ENCODE data around the gene DHX36. TPM values are rescaled to one million over a fixed set of nuclear protein-coding genes. Genes with fewer than 3 reads are reported as not detected.

The DHX36 gene
- total RNA-seq, 2 experiments from 2014 or later: 73.1 to 74.0 TPM

DNA sequence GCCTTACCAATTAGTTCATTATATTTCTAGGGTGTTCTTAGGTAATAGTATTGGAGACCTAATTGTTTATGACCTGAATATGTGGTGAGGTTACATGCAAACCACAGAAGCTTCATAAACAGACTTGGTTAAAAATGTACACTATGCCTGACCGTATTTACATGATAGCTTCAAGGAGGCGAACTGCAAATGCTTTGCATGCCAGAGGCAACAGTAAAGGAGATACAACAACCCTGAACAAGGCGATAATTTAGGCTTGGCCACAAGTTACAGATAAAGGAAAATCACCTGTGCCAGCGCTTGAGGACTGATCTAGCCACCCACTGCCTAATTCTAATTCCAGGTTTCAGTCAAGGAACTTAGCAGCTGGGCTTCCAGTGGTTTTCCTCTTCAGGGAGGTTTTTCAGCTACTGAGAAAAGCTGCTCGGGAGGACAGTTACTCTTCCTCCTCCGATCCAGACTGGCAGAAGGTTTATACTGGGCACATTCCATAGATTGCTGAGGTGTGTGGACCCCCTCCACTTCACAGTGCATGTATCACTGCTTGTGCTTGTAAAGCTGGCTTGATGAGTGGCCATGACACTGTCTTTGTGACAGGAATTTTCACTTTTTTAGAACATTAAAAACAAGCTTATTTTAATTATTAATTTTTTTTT lies 95.6 kb downstream of the DHX36 start:
- no peak overlapping the region for H3K4me3 Mint-ChIP-seq
- H3K9me3 Mint-ChIP-seq: no peaks in the 10 kb centered on the region
- no peaks in the 10 kb centered on the region for H3K4me1 Mint-ChIP-seq
- CTCF ChIA-PET: no interaction called here
- no peak for DNase-seq
- H3K27ac Mint-ChIP-seq: no peak overlapping the region
- no peaks in the 10 kb centered on the region for H3K36me3 Mint-ChIP-seq (ENCODE audit: low read depth)
- peaks cover 18% of the 10 kb centered on the region for H3K27me3 Mint-ChIP-seq
- POLR2A ChIA-PET: no interaction called here

DNA sequence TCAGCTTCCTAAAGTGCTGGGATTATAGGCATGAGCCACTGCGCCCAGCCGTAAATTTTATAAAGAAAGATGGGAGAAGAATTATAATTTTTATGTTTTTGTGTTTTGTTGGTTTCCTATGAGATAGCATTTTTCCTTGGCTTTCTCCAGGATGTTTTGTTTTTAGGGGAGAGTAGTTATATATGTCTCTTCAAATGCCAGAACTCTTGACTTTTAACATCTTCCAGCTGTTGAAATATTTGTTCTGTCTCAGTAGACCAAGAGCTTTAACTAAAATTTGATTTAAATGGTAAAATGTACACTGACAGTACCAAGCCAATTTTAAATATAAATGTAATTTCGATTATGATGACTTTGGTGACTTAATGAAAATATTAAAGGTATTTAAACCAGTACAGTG lies 96.8 kb downstream of the DHX36 start:
- Mint-ChIP-seq H3K4me1 (no peaks in the 10 kb centered on the region), H3K9me3 (no peaks in the 10 kb centered on the region), H3K36me3 (ENCODE audit: low read depth) (no peaks in the 10 kb centered on the region), H3K4me3 (no peak overlapping the region), H3K27me3 (peaks cover 17% of the 10 kb centered on the region), H3K27ac (no peak overlapping the region)
- CTCF ChIA-PET: no interaction called here
- DNase-seq: no peak
- POLR2A ChIA-PET: no interaction called here

DNA sequence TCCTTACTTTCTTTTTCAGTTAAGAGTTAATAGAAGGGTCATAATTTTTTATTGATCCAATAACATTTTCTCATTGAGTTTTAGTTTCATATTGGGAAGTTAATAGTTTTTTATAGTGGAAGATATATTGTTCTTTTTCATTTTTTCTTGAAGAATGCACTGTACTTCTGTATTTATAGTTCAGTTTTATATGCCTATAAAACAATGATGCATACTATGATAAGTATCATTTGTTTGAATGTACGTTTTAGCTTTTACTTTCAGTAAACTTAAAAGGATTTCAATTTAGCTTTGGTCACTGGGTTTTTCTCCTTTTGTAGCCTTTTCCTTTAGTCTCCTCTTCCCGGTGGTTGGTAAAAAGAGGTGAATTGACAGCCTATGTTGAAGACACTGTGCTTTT lies 98.8 kb downstream of the DHX36 start:
- Mint-ChIP-seq H3K36me3 (ENCODE audit: low read depth) (no peaks in the 10 kb centered on the region), H3K4me1 (no peaks in the 10 kb centered on the region), H3K4me3 (no peak overlapping the region), H3K27me3 (peaks cover 17% of the 10 kb centered on the region), H3K9me3 (no peaks in the 10 kb centered on the region), H3K27ac (no peak overlapping the region)
- ChIA-PET POLR2A (no interaction called here), CTCF (interaction anchor here (1.1 kb wide), 1 partner anchor 28 kb away, joined by 4 read pairs; no protein-coding TSS in a partner anchor)
- no peak for DNase-seq

DNA sequence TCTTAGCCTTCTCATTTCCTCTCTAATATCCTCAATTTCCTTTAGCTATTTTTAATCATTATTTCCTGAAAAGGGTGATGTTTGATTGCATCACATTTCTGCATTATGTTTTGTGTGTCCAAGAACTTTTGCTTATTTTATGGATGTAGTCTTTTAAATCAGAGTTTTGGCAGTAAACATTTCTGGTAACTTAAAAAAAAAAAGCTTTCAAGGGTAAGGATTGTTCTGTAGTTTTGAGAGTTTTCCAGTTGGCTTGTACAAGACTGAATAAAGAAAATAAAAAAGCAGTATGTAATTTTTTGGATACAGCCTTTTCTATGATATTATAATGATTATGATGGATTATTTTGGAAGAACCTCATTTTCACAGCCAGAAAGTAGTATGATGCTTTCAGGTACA lies 99.4 kb downstream of the DHX36 start:
- POLR2A ChIA-PET: interaction anchor here (0.5 kb wide), 1 partner anchor 29 kb away, joined by 3 read pairs; no protein-coding TSS in a partner anchor
- no peak for DNase-seq
- H3K9me3 Mint-ChIP-seq: no peaks in the 10 kb centered on the region
- no peaks in the 10 kb centered on the region for H3K36me3 Mint-ChIP-seq (ENCODE audit: low read depth)
- no peak overlapping the region for H3K4me3 Mint-ChIP-seq
- H3K27me3 Mint-ChIP-seq: peaks cover 19% of the 10 kb centered on the region
- CTCF ChIA-PET: interaction anchor here (1.1 kb wide), 1 partner anchor 28 kb away, joined by 4 read pairs; no protein-coding TSS in a partner anchor
- no peaks in the 10 kb centered on the region for H3K4me1 Mint-ChIP-seq
- no peak overlapping the region for H3K27ac Mint-ChIP-seq

DNA sequence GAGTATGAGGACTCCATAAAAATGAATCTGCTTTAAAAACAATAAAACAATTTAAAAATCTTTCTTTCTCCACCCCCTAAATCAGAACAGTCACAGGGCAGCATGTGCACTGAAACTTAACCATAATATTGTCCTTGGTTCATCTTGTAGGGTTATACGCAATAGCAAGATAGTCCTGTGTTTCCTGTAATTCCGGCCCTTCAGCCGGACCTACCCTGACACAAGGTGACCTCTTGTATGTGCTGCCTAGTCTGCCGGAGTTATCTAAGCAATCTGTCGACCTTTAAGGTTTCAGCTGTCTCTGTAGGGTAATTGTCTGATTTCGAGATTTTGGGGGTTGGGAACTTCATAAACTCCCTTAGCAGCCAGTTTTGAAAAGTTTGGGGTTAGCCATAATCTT lies 99.9 kb downstream of the DHX36 start:
- H3K4me3 Mint-ChIP-seq: no peak overlapping the region
- POLR2A ChIA-PET: interaction anchor here (0.5 kb wide), 1 partner anchor 29 kb away, joined by 3 read pairs; no protein-coding TSS in a partner anchor
- H3K27me3 Mint-ChIP-seq: peaks cover 19% of the 10 kb centered on the region
- H3K27ac Mint-ChIP-seq: no peak overlapping the region
- CTCF ChIA-PET: no interaction called here
- no peaks in the 10 kb centered on the region for H3K4me1 Mint-ChIP-seq
- H3K36me3 Mint-ChIP-seq (ENCODE audit: low read depth): no peaks in the 10 kb centered on the region
- DNase-seq: no peak
- no peaks in the 10 kb centered on the region for H3K9me3 Mint-ChIP-seq

DNA sequence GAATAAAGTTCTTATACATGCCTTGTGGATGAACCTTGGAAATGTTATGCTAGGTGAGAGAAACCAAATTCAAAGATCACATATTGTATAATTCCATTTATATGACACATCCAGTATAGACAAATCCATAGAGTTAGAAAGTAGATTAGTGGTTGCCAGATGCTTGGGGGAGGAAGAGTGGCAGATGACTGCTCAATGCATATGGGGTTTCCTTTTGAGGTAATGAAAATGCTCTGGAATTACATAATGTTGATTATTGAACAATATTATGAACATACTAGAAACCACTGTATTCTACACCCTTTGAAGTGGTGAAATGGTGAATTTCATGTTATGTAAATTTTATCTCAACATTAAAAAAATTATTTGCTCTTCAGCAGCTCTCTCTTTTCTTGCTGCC lies 100.8 kb downstream of the DHX36 start:
- no peak overlapping the region for H3K4me3 Mint-ChIP-seq
- no peaks in the 10 kb centered on the region for H3K4me1 Mint-ChIP-seq
- ChIA-PET CTCF (no interaction called here), POLR2A (no interaction called here)
- no peaks in the 10 kb centered on the region for H3K9me3 Mint-ChIP-seq
- peaks cover 18% of the 10 kb centered on the region for H3K27me3 Mint-ChIP-seq
- no peak overlapping the region for H3K27ac Mint-ChIP-seq
- no peaks in the 10 kb centered on the region for H3K36me3 Mint-ChIP-seq (ENCODE audit: low read depth)
- DNase-seq: no peak

Other genes starting within 250 kb of the DHX36 start
- gene ARHGEF26, start 203.1 kb downstream of the DHX36 start, total RNA-seq: under 1 TPM; 0.13 TPM
- not detected for gene GPR149, start 105.7 kb upstream of the DHX36 start, total RNA-seq

Data from activated CD4-positive, alpha-beta memory T cell treated with anti-CD3 and anti-CD28 coated beads, Interleukin-2, amount 10 ng/mL, durations not matched to agents 7 days and 5 days (primary cell).